HepG2 (cell line): ENCODE data around the gene ARL3. TPM values are rescaled to one million over a fixed set of nuclear protein-coding genes. Genes with fewer than 3 reads are reported as not detected.

ENCODE experiments used
- ATF7 ChIP-seq, 2 experiments: fragments of 450-650 bp in 1 of 2; sonication (generic) in 1 of 2; formaldehyde crosslinking in 1 of 2; IDR thresholded peaks; 2 replicates each; pipeline versions ENCODE4 v1.4.0 to v1.6.1; 2016 to 2020; ENCODE audit warnings: antibody characterized with exemption in 1 of 2, mild to moderate bottlenecking in 1 of 2, missing genetic modification reagents in 1 of 2
- BCL6 ChIP-seq: IDR thresholded peaks from 2 replicates; pipeline ENCODE4 v1.6.1; 2016; ENCODE audit warnings: missing genetic modification reagents, missing compliant biosample characterization
- ETV5 ChIP-seq: IDR thresholded peaks from 2 replicates; pipeline ENCODE4 v1.6.1; 2018; ENCODE audit warnings: missing biosample characterization, missing genetic modification reagents, inconsistent platforms, borderline replicate concordance
- HOXA3 ChIP-seq: sonication (generic); formaldehyde crosslinking; IDR thresholded peaks from 2 replicates; pipeline ENCODE4 v1.5.0; 2020; ENCODE audit warnings: missing genetic modification reagents
- PATZ1 ChIP-seq: sonication (generic); formaldehyde crosslinking; IDR thresholded peaks from 2 replicates; pipeline ENCODE4 v1.4.0; 2020; ENCODE audit warnings: missing genetic modification reagents
- PCBP2 ChIP-seq: fragments of 200-400 bp; formaldehyde crosslinking; optimal IDR thresholded peaks from 2 replicates; pipeline ENCODE3; 2018; ENCODE audit warnings: low read length, low read depth; ENCODE audit not compliant: poor library complexity, severe bottlenecking
- RBM22 ChIP-seq: fragments of 200-400 bp; formaldehyde crosslinking; optimal IDR thresholded peaks from 2 replicates; pipeline ENCODE3; 2017; ENCODE audit warnings: mild to moderate bottlenecking, low read length, moderate library complexity
- ZMYM4 ChIP-seq: sonication (generic); formaldehyde crosslinking; IDR thresholded peaks from 2 replicates; pipeline ENCODE4 v1.8.1; 2023; ENCODE audit warnings: mild to moderate bottlenecking, missing genetic modification reagents
- ZNF12 ChIP-seq: sonication (generic); formaldehyde crosslinking; IDR thresholded peaks from 2 replicates; pipeline ENCODE4 v1.5.0; 2020; ENCODE audit warnings: missing genetic modification reagents
- ZNF503 ChIP-seq: sonication (generic); formaldehyde crosslinking; IDR thresholded peaks from 2 replicates; pipeline ENCODE4 v1.4.0; 2020; ENCODE audit warnings: missing genetic modification reagents
- ZNF576 ChIP-seq: sonication (generic); formaldehyde crosslinking; IDR thresholded peaks from 2 replicates; pipeline ENCODE4 v1.4.0; 2020; ENCODE audit warnings: mild to moderate bottlenecking, missing genetic modification reagents
- ZNF629 ChIP-seq: sonication (generic); formaldehyde crosslinking; conservative IDR thresholded peaks from 2 replicates; pipeline ENCODE4 v1.5.0; 2020; ENCODE audit warnings: missing genetic modification reagents
- ZSCAN29 ChIP-seq: sonication (generic); formaldehyde crosslinking; conservative IDR thresholded peaks from 2 replicates; pipeline ENCODE4 v1.4.0; 2020; ENCODE audit warnings: mild to moderate bottlenecking, missing genetic modification reagents
- polyA plus RNA-seq, 8 experiments: library from polyadenylated mRNA; depleted of rRNA in 3 of 8; stranded (reverse) in 7 of 8; unstranded in 1 of 8; fragments of >200 nt; fragmentation: Illumina TruSeq in 4 of 8; extraction: Trizol in 4 of 8; gene quantifications; 2 replicates each; pipeline versions ENCODE4 v1.2.1 to v1.2.3, GENCODE V29; 2011 to 2016; ENCODE audit warnings: low read depth in 4 of 8, missing spikeins in 1 of 8, mixed read lengths in 1 of 8; ENCODE audit not compliant: insufficient read depth in 1 of 8
- total RNA-seq, 5 experiments: library from RNA; depleted of rRNA; stranded (reverse); fragments of >200 nt; fragmentation: Illumina TruSeq; extraction: Trizol; gene quantifications; 2 replicates each; pipeline ENCODE4 v1.2.3, GENCODE V29; 2016; ENCODE audit warnings: low read depth in 1 of 5

ARL3 gene
- total and polyA plus RNA-seq, 2 of the 13 experiments (the other 11 are each of a cell fraction or from before 2014, with no cell fraction given): 5.2 to 6.6 TPM

DNA sequence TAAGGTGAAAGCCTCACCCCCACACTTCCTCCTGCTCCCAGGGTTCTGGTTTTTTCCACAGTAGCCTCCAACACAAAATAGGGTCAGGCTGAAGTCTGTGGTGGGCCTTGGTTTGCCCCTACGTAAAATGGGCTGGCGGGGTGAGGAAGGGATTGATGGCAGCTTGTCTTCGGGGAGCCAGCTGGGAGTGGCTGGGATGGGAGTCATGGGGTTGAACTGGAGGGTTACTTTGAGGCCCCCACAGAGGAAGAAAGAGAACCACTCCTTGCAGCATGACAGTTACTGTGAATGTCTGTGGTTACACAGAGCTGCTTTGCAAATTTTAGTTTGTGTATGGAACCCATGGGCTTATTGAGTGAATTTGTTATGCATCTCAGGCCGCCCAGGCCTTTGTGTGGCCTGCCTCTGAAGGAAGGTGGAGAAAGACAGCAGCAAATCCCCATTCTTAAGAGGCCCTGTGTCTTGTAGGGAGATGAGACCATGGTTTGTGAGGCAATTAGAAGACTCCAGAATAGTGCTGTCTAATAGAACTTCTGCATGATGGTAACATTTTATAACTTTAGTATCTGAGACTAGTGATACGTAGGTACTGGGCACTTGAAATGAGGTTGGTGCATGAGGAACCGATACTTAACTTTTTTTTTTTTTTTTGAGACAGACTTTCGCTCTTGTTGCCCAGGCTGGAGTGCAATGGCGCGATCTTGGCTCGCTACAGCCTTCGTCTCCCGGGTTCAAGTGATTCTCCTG is 61.9 kb downstream of the ARL3 start (continued):
- TF ChIP-seq ZSCAN29 (CRISPR knock-in tag): no peak
- TF ChIP-seq ETV5 (CRISPR knock-in tag): no peak
- TF ChIP-seq ZNF12 (CRISPR knock-in tag): no peak
- no peak for TF ChIP-seq PATZ1
- TF ChIP-seq ZNF629 (CRISPR knock-in tag): peak; percentile 59
- TF ChIP-seq HOXA3 (CRISPR knock-in tag): no peak
- TF ChIP-seq BCL6 (CRISPR knock-in tag): no peak
- TF ChIP-seq RBM22: peak; percentile 71
- no peak for TF ChIP-seq ATF7 (IDR thresholded peaks at IDR 0.05)
- TF ChIP-seq ATF7 (CRISPR knock-in tag; IDR thresholded peaks at IDR 0.05): no peak
- TF ChIP-seq ZMYM4 (CRISPR knock-in tag): no peak
- TF ChIP-seq PCBP2: no peak
- no peak for TF ChIP-seq ZNF503 (CRISPR knock-in tag)
- no peak for TF ChIP-seq ZNF576
